ENCODE results near the gene PLEKHG2.
A peak's percentile ranks its signal among the peaks of the same experiment; 100 is the strongest.

PLEKHG2 gene

GRCh38 chr19:39430675-39431593 is 18.5 kb downstream of the PLEKHG2 start:
- TF ChIP-seq ZNF274 (IDR thresholded peaks at IDR 0.05; ENCODE audit: low read depth, low read length), result no peak
- no peak overlapping the region for H3K4me3 ChIP-seq (ENCODE audit: low read length)

- no peak overlapping the region for H3K4me3 ChIP-seq (ENCODE audit: low read length)
- no peak for TF ChIP-seq ZNF274 (IDR thresholded peaks at IDR 0.05; ENCODE audit: low read depth, low read length)
Observed at GRCh38 chr19:39432677-39433025, 20.2 kb downstream of the PLEKHG2 start.

GRCh38 chr19:39433480-39434079 is 21.1 kb downstream of the PLEKHG2 start:
- H3K4me3 ChIP-seq (ENCODE audit: low read length), result peak overlapping the region; percentile 94; the same call in 1 of the 2 replicates
- no peak for TF ChIP-seq ZNF274 (IDR thresholded peaks at IDR 0.05; ENCODE audit: low read depth, low read length)

GRCh38 chr19:39434123-39435076 is 21.9 kb downstream of the PLEKHG2 start:
- no peak for TF ChIP-seq ZNF274 (IDR thresholded peaks at IDR 0.05; ENCODE audit: low read depth, low read length)
- peak overlapping the region; percentile 94 for H3K4me3 ChIP-seq (ENCODE audit: low read length)

GRCh38 chr19:39435499-39436349 is 23.3 kb downstream of the PLEKHG2 start, which contains the start of gene RPS16:
RPS16 (minus strand) TSS chr19:39435949; CDS start chr19:39435895, 54 bp downstream.
- H3K4me3 ChIP-seq (ENCODE audit: low read length), result peak within 1 kb of the TSS; percentile 94
- no peak for TF ChIP-seq ZNF274 (IDR thresholded peaks at IDR 0.05; ENCODE audit: low read depth, low read length)

GRCh38 chr19:39436350-39436716 is 23.9 kb downstream of the PLEKHG2 start:
- peak overlapping the region; percentile 89 for H3K4me3 ChIP-seq (ENCODE audit: low read length)
- TF ChIP-seq ZNF274 (IDR thresholded peaks at IDR 0.05; ENCODE audit: low read depth, low read length), result no peak

GRCh38 chr19:39438270-39438934 is 25.9 kb downstream of the PLEKHG2 start:
- TF ChIP-seq ZNF274 (IDR thresholded peaks at IDR 0.05; ENCODE audit: low read depth, low read length), result no peak
- no peak overlapping the region for H3K4me3 ChIP-seq (ENCODE audit: low read length)

GRCh38 chr19:39444598-39445195 is 32.2 kb downstream of the PLEKHG2 start:
- TF ChIP-seq ZNF274 (IDR thresholded peaks at IDR 0.05; ENCODE audit: low read depth, low read length), result no peak
- peak overlapping the region; percentile 85 for H3K4me3 ChIP-seq (ENCODE audit: low read length)

GRCh38 chr19:39445196-39446111 is 33.0 kb downstream of the PLEKHG2 start, which contains the start of gene SUPT5H:
SUPT5H (plus strand) TSS chr19:39445582; CDS start chr19:39445891, 309 bp downstream.
- no peak for TF ChIP-seq ZNF274 (IDR thresholded peaks at IDR 0.05; ENCODE audit: low read depth, low read length)
- H3K4me3 ChIP-seq (ENCODE audit: low read length), result peak within 1 kb of the TSS; percentile 85

GRCh38 chr19:39446365-39447084 is 34.1 kb downstream of the PLEKHG2 start:
- peak overlapping the region; percentile 85 for H3K4me3 ChIP-seq (ENCODE audit: low read length)
- TF ChIP-seq ZNF274 (IDR thresholded peaks at IDR 0.05; ENCODE audit: low read depth, low read length), result no peak

- TF ChIP-seq ZNF274 (IDR thresholded peaks at IDR 0.05; ENCODE audit: low read depth, low read length), result no peak
- H3K4me3 ChIP-seq (ENCODE audit: low read length), result peak overlapping the region; percentile 50; the same call in 1 of the 2 replicates
Observed at GRCh38 chr19:39448271-39448670, 35.8 kb downstream of the PLEKHG2 start.
